Measurements from ENCODE around the gene SGCD. TPM values are rescaled to one million over a fixed set of nuclear protein-coding genes. Genes with fewer than 3 reads are reported as not detected.
"Not testable (repeated sequence)": the region's sequence is repeated elsewhere in the genome, so short reads cannot be mapped to it uniquely, and the experiment has no call there.

SGCD gene
- total and polyA plus RNA-seq, 9 of the 15 experiments (the other 6 are each of a cell fraction or from before 2014, with no cell fraction given): not detected

GRCh38 chr5:156598964-156599363 is 272.0 kb downstream of the SGCD start (continued):
- TF ChIP-seq CBFB (CRISPR knock-in tag; IDR thresholded peaks at IDR 0.05): no peak
- TF ChIP-seq RFX1 (IDR thresholded peaks at IDR 0.05): no peak
- no peak for TF ChIP-seq MCM7 (IDR thresholded peaks at IDR 0.05)
- no peak for TF ChIP-seq ATF1 (CRISPR knock-in tag; IDR thresholded peaks at IDR 0.05)
- no peak for TF ChIP-seq ATF1 (tag; IDR thresholded peaks at IDR 0.05)
- no peak for TF ChIP-seq CBX5 (IDR thresholded peaks at IDR 0.05; ENCODE audit: borderline replicate concordance, low read depth)

DNA sequence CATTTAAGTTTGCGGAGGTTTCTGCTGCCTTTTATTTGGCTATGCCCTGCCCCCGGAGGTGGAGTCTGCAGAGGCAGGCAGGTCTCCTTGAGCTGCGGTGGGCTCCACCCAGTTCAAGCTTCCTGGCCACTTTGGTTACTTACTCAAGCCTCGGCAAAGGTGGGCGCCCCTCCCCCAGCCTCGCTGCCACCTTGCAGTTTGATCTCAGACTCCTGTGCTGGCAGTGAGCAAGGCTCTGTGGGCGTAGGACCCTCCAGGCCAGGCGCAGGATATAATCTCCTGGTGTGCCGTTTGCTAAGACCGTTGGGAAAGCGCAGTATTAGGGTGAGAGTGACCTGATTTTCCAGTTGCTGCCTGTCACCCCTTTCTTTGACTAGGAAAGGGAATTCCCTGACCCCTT is 283.6 kb downstream of the SGCD start:
- H3K36me3 ChIP-seq (ENCODE audit: control insufficient read depth, insufficient read depth, low read length); ATAC-seq; H3K9me1 ChIP-seq (ENCODE audit: control insufficient read depth, insufficient read depth, low read length); DNase-seq (ENCODE audit: extremely low read depth in 1 of 4, low spot score in 3 of 4); H3K9ac ChIP-seq (ENCODE audit: insufficient read depth in 1 of 2, low read depth in 2 of 2, low read length in 2 of 2); H2AFZ ChIP-seq (ENCODE audit: low read depth, low read length); H4K20me1 ChIP-seq (replicated peaks; ENCODE audit: control insufficient read depth, insufficient read depth, low read length); H3K4me2 ChIP-seq (ENCODE audit: insufficient read depth, low read length); BruUV-seq (replicated peaks); H3K27ac ChIP-seq (ENCODE audit: extremely low read depth, low read depth, low read length); intact Hi-C loops (cut with micrococcal nuclease); CTCF ChIA-PET (ENCODE audit: low intra/inter-chr PET ratio); H3K27me3 ChIP-seq (ENCODE audit: control insufficient read depth in 2 of 2, insufficient read depth in 2 of 2, low read length in 2 of 2); H3K4me1 ChIP-seq (replicated peaks in 1 of 2; ENCODE audit: control insufficient read depth in 2 of 2, insufficient read depth in 2 of 2, low read length in 2 of 2); H3K9me3 ChIP-seq (replicated peaks; ENCODE audit: control insufficient read depth, insufficient read depth, low read depth, low read length); FAIRE-seq; in situ Hi-C loops (cut with MboI); H3K4me3 ChIP-seq; POLR2A ChIA-PET; H3K79me2 ChIP-seq (ENCODE audit: control insufficient read depth, insufficient read depth, low read length): not testable (repeated sequence)
- WGBS (ENCODE audit: insufficient coverage, low coverage, missing lambda C conversion rate): 0% methylated on average over 11 of the region's 11 CpGs

DNA sequence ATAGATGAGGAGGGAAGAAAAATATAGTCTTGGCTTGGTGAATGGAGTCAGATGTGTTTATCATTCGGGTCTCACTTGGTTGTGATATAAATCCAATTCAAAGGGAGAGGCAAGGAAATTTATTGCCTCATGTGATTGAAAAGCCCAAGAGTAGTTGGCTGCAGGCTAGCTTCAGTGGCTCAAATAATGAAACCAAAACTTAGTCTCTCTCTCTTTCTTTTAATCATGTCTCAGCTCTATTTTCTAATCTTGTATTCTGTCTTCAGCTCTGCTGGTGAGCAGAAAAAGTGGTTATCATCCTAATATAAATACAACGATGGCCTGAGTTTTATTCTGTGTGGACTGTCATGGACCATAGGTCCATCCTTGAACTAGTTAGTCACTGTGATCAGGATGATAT is 288.9 kb downstream of the SGCD start:
- H4K20me1 ChIP-seq (replicated peaks; ENCODE audit: control insufficient read depth, insufficient read depth, low read length): no peaks in the 10 kb centered on the region
- DNase-seq (ENCODE audit: extremely low read depth in 1 of 4, low spot score in 3 of 4) (no peak), FAIRE-seq (no peak), ATAC-seq (no peak)
- ChIA-PET POLR2A (no interaction called here), CTCF (ENCODE audit: low intra/inter-chr PET ratio) (no interaction called here)
- no peaks in the 10 kb centered on the region for H3K27me3 ChIP-seq (ENCODE audit: control insufficient read depth in 2 of 2, insufficient read depth in 2 of 2, low read length in 2 of 2)
- H3K27ac ChIP-seq (ENCODE audit: extremely low read depth, low read depth, low read length): no peak overlapping the region
- no peaks in the 10 kb centered on the region for H3K36me3 ChIP-seq (ENCODE audit: control insufficient read depth, insufficient read depth, low read length)
- no peak overlapping the region for H3K9ac ChIP-seq (ENCODE audit: insufficient read depth in 1 of 2, low read depth in 2 of 2, low read length in 2 of 2)
- in situ Hi-C loops (cut with MboI): no loop called here
- WGBS (ENCODE audit: insufficient coverage, low coverage, missing lambda C conversion rate): 0% methylated on average over 2 of the region's 2 CpGs
- no peaks in the 10 kb centered on the region for H3K4me1 ChIP-seq (replicated peaks in 1 of 2; ENCODE audit: control insufficient read depth in 2 of 2, insufficient read depth in 2 of 2, low read length in 2 of 2)
- no TSS peak for BruUV-seq (replicated peaks)
- no peak for TF ChIP-seq SAFB (IDR thresholded peaks at IDR 0.05; ENCODE audit: borderline replicate concordance, low read depth, low read length)
- TF ChIP-seq HDAC6 (IDR thresholded peaks at IDR 0.05; ENCODE audit: low read depth, low read length): no peak
- TF ChIP-seq ZNF584 (CRISPR knock-in tag; IDR thresholded peaks at IDR 0.05; ENCODE audit: low read depth): no peak
- TF ChIP-seq RNF2 (IDR thresholded peaks at IDR 0.05): no peak
- no peak for TF ChIP-seq ERF (CRISPR knock-in tag; IDR thresholded peaks at IDR 0.05)
- TF ChIP-seq POLR2B (IDR thresholded peaks at IDR 0.05; ENCODE audit: low read depth, partially characterized antibody): no peak
- H3K9me3 ChIP-seq (replicated peaks; ENCODE audit: control insufficient read depth, insufficient read depth, low read depth, low read length): no peaks in the 10 kb centered on the region
- no peak overlapping the region for H3K4me2 ChIP-seq (ENCODE audit: insufficient read depth, low read length)
- no peaks in the 10 kb centered on the region for H3K9me1 ChIP-seq (ENCODE audit: control insufficient read depth, insufficient read depth, low read length)
- H2AFZ ChIP-seq (ENCODE audit: low read depth, low read length): no peak overlapping the region
- H3K4me3 ChIP-seq: no peak overlapping the region
- no peaks in the 10 kb centered on the region for H3K79me2 ChIP-seq (ENCODE audit: control insufficient read depth, insufficient read depth, low read length)
- intact Hi-C loops (cut with micrococcal nuclease): no loop called here
